Breast epithelium (tissue), 4 donors: ENCODE data around the gene DGCR8. TPM values are rescaled to one million over a fixed set of nuclear protein-coding genes. Genes with fewer than 3 reads are reported as not detected.

Experiments used
- DNase-seq, 2 donors: peaks; one replicate each; pipeline ENCODE4 v3.0.0-alpha.2; 2019; ENCODE audit warnings: low spot score in 2 of 2
- H3K27ac ChIP-seq, 2 donors: fragments of 200-600 bp; sonication (generic) in 1 of 2; one replicate each; pipeline ENCODE4 v1.5.1; 2016 to 2019; ENCODE audit warnings: mild to moderate bottlenecking in 1 of 2
- H3K27me3 ChIP-seq, 2 donors: fragments of 200-600 bp; sonication (generic) in 1 of 2; one replicate each; pipeline versions ENCODE4 v1.5.1 to v1.6.0; 2017 to 2019; ENCODE audit warnings: control low read depth in 1 of 2, mild to moderate bottlenecking in 1 of 2
- H3K36me3 ChIP-seq: fragments of 200-600 bp; one replicate; pipeline ENCODE4 v1.5.1; 2019
- H3K4me1 ChIP-seq, 2 donors: fragments of 200-600 bp; sonication (generic); one replicate each; pipeline ENCODE4 v1.5.1; 2016 to 2019; ENCODE audit warnings: control low read depth in 1 of 2
- H3K4me3 ChIP-seq, 3 donors: fragments of 200-600 bp; sonication (generic); 1 replicate in 2 of 3; 2 replicates in 1 of 3; pipeline ENCODE4 v1.5.1; 2016 to 2019; ENCODE audit warnings: mild to moderate bottlenecking in 3 of 3, moderate library complexity in 2 of 3
- H3K9me3 ChIP-seq, 2 donors: fragments of 200-600 bp; sonication (generic) in 1 of 2; one replicate each; pipeline ENCODE4 v1.5.1; 2016 to 2019; ENCODE audit warnings: control low read depth in 1 of 2
- POLR2A ChIP-seq: fragments of 450-650 bp; IDR thresholded peaks from one replicate; pipeline ENCODE4 v1.6.1; 2016; ENCODE audit warnings: antibody characterized with exemption, mild to moderate bottlenecking, moderate library complexity
- POLR2AphosphoS5 ChIP-seq, 3 donors: sonication (generic); formaldehyde crosslinking; IDR thresholded peaks; one replicate each; pipeline ENCODE4 v1.6.1; 2017; ENCODE audit warnings: antibody characterized with exemption in 3 of 3
- intact Hi-C: fragments of 100-400 bp; cut with DNase I; formaldehyde crosslinking; loops from one replicate; pipeline ENCODE4 v1.15.1; 2023; ENCODE audit warnings: low total_unique reads
- total RNA-seq, 3 donors: library from RNA; depleted of rRNA; stranded (reverse); fragments of >200 nt; gene quantifications; one replicate each; pipeline ENCODE4 v1.1.0, GENCODE V29; 2016
- TF ChIP-seq, protein P1 (sequence below), 3 donors: fragments of 450-650 bp; IDR thresholded peaks; one replicate each; pipeline ENCODE4 v1.5.1; 2016 to 2017; ENCODE audit warnings: antibody characterized with exemption in 3 of 3, mild to moderate bottlenecking in 3 of 3, moderate library complexity in 3 of 3

Gene DGCR8
- total RNA-seq, 3 donors from 2014 or later, result 18.4 to 34.7 (median 29.0) TPM

- H3K36me3 ChIP-seq, result peaks cover 30% of the 10 kb centered on the region
- no peak overlapping the region for H3K4me3 ChIP-seq
- intact Hi-C loops, result no loop called here
- H3K4me1 ChIP-seq, result no peaks in the 10 kb centered on the region
- no peaks in the 10 kb centered on the region for H3K9me3 ChIP-seq
- no peaks in the 10 kb centered on the region for H3K27me3 ChIP-seq
- TF ChIP-seq POLR2AphosphoS5 (IDR thresholded peaks at IDR 0.05), result no peak
- no peak for TF ChIP-seq POLR2A
- TF ChIP-seq, protein P1, sequence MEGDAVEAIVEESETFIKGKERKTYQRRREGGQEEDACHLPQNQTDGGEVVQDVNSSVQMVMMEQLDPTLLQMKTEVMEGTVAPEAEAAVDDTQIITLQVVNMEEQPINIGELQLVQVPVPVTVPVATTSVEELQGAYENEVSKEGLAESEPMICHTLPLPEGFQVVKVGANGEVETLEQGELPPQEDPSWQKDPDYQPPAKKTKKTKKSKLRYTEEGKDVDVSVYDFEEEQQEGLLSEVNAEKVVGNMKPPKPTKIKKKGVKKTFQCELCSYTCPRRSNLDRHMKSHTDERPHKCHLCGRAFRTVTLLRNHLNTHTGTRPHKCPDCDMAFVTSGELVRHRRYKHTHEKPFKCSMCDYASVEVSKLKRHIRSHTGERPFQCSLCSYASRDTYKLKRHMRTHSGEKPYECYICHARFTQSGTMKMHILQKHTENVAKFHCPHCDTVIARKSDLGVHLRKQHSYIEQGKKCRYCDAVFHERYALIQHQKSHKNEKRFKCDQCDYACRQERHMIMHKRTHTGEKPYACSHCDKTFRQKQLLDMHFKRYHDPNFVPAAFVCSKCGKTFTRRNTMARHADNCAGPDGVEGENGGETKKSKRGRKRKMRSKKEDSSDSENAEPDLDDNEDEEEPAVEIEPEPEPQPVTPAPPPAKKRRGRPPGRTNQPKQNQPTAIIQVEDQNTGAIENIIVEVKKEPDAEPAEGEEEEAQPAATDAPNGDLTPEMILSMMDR (IDR thresholded peaks at IDR 0.05), result no peak
- DNase-seq, result no peak
- no peak overlapping the region for H3K27ac ChIP-seq
Measured at GRCh38 chr22:20090730-20091240, 10.7 kb downstream of the DGCR8 start.

- H3K4me3 ChIP-seq, result no peak overlapping the region
- intact Hi-C loops, result no loop called here
- H3K36me3 ChIP-seq, result peaks cover 23% of the 10 kb centered on the region
- H3K4me1 ChIP-seq, result no peaks in the 10 kb centered on the region
- DNase-seq, result no peak
- no peaks in the 10 kb centered on the region for H3K9me3 ChIP-seq
- TF ChIP-seq, protein P1 (IDR thresholded peaks at IDR 0.05), result no peak
- no peak for TF ChIP-seq POLR2A
- TF ChIP-seq POLR2AphosphoS5 (IDR thresholded peaks at IDR 0.05), result no peak
- no peaks in the 10 kb centered on the region for H3K27me3 ChIP-seq
- no peak overlapping the region for H3K27ac ChIP-seq
Measured at GRCh38 chr22:20091690-20092476, 11.8 kb downstream of the DGCR8 start.

DNA sequence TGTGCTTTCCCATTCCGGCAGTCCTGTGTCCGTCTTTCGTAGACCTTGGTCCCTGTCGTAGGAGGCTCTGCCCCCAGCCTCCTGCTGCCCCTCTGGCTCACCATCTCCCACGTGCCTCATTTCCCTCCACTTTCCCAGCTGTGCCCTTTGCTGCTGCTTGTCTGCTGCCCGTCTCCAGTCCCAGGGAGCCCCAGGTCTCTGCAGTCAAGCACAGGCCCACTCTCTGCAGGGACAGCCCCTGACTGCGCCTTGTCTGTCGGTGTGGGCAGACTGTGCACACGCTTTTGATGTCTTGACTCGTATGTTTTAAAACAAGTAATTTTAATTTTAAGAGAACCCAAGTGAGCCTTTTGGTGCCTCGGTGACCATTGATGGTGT is 12.4 kb downstream of the DGCR8 start:
- Histone ChIP-seq H3K27me3 (no peaks in the 10 kb centered on the region), H3K27ac (no peak overlapping the region), H3K9me3 (no peaks in the 10 kb centered on the region), H3K4me1 (no peaks in the 10 kb centered on the region), H3K36me3 (peaks cover 23% of the 10 kb centered on the region), H3K4me3 (no peak overlapping the region)
- intact Hi-C loops, result no loop called here
- TF ChIP-seq, protein P1 (IDR thresholded peaks at IDR 0.05), result no peak
- TF ChIP-seq POLR2A, result no peak
- no peak for TF ChIP-seq POLR2AphosphoS5 (IDR thresholded peaks at IDR 0.05)
- no peak for DNase-seq

DNA sequence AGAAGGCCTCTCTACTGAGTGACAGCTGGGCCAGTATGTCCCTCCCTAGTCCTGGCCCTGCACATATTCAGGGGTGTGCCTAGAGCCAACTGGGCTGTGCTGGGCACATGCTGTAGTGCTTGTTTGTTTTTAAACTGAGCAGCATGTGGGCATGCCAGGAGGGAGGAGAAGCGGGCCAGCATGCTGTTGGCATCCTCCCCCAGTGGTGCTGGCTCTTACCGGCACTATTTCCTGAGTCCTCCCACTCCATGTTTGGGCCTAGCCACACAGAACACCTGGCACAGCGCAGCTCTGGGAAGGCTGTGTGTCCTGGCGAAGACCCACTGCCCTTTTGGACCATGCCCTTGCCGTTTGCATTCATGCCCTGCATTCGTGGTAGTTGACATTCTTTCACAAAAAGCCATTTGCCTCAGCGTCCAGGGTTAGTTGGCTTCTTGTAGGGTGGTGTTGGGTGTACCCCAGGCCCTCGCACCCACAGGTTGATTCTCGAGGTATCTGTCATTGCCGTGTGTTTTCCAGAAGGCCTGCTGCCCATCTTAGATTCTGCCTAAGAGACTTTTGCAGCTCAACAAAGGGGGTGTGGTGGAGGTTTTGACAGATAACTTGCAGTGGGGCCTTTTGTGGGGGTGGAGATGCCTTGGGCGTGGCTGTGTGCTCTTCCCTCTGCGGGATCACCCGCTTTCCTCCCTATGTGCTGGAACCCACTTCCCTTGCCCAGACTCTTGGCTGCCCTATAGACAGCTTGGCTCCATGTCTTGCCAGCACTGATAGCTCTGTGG is 13.6 kb downstream of the DGCR8 start:
- no peak for TF ChIP-seq POLR2AphosphoS5 (IDR thresholded peaks at IDR 0.05)
- TF ChIP-seq, protein P1 (IDR thresholded peaks at IDR 0.05), result no peak
- TF ChIP-seq POLR2A, result no peak
- Histone ChIP-seq H3K4me3 (no peak overlapping the region), H3K27me3 (no peaks in the 10 kb centered on the region), H3K27ac (no peak overlapping the region), H3K4me1 (no peaks in the 10 kb centered on the region), H3K9me3 (no peaks in the 10 kb centered on the region), H3K36me3 (peaks cover 13% of the 10 kb centered on the region)
- DNase-seq, result peak in 1 of 2 donors; percentile 58
- intact Hi-C loops, result no loop called here
